Measurements from ENCODE around the gene MYCN. TPM values are rescaled to one million over a fixed set of nuclear protein-coding genes. Genes with fewer than 3 reads are reported as not detected.

Gene MYCN
- total and polyA plus RNA-seq, 2 of the 8 experiments (the other 6 are each of a cell fraction or from before 2014, with no cell fraction given) = 87.8 to 137 TPM

- H2BK5ac ChIP-seq (ENCODE audit: low read depth, low read length) = no peak overlapping the region
- peak overlapping the region; percentile 54; the same call in 1 of the 2 replicates for H3K18ac ChIP-seq (ENCODE audit: extremely low read depth, low read length)
- no peak overlapping the region for H3K9ac ChIP-seq (replicated peaks in 1 of 4; ENCODE audit: extremely low read depth in 1 of 4, low read depth in 3 of 4, low read length in 3 of 4)
- no peaks in the 10 kb centered on the region; a peak in 1 of 7 replicates for H3K27me3 ChIP-seq (replicated peaks in 1 of 4; ENCODE audit: control insufficient read depth in 3 of 4, extremely low read depth in 1 of 4, insufficient read depth in 3 of 4, low read length in 3 of 4)
- no peak overlapping the region for H2AK5ac ChIP-seq (ENCODE audit: low read depth, low read length)
- H4K5ac ChIP-seq (ENCODE audit: insufficient read length, low read depth, low read length) = no peak overlapping the region
- no peaks in the 10 kb centered on the region for H3K36me3 ChIP-seq (ENCODE audit: control insufficient read depth in 2 of 4, insufficient read depth in 4 of 4, low read length in 3 of 4)
- H3K4me2 ChIP-seq (ENCODE audit: insufficient read depth in 1 of 2, low read depth in 2 of 2, low read length in 2 of 2) = peak overlapping the region in 1 of 2 experiments; percentile 1; a peak in 1 of 4 replicates
- POLR2A ChIA-PET (ENCODE audit: partially characterized antibody) = interaction anchor here (1.3 kb wide), 1 partner anchor 48 kb away, joined by 5 read pairs; the partner anchor contains the start of gene MYCN
- TF ChIP-seq MAX (IDR thresholded peaks at IDR 0.05) (peak; percentile 58), KDM5A (IDR thresholded peaks at IDR 0.05; ENCODE audit: low read length) (no peak), KDM1A (IDR thresholded peaks at IDR 0.05; ENCODE audit: borderline replicate concordance, low read length) (peak; percentile 96), E2F6 (IDR thresholded peaks at IDR 0.05) (peak; percentile 18; the same call in 1 of the 2 replicates), CEBPB (IDR thresholded peaks at IDR 0.05; ENCODE audit: low read depth, low read length) (peak; percentile 93), HDAC2 (IDR thresholded peaks at IDR 0.05; ENCODE audit: borderline replicate concordance in 1 of 2, low read depth in 2 of 2, low read length in 2 of 2) (0 out of 4 replicates have a peak, but pooled peaks of 1 of the 2 experiments have one; percentile 73)
- peak overlapping the region; percentile 1; the same call in 1 of the 2 replicates for H2BK20ac ChIP-seq (ENCODE audit: low read length)
- FAIRE-seq (no peak), DNase-seq (ENCODE audit: low read depth in 1 of 2, low spot score in 2 of 2) (no peak)
- no peak overlapping the region for H4K8ac ChIP-seq (ENCODE audit: extremely low read depth, insufficient read depth, low read length)
- H3K23me2 ChIP-seq (ENCODE audit: low read depth, low read length) = no peaks in the 10 kb centered on the region; the same call in 1 of the 2 replicates
- H4K91ac ChIP-seq (replicated peaks; ENCODE audit: insufficient read length, low read length) = peak overlapping the region; percentile 34
- H3K4me3 ChIP-seq (ENCODE audit: extremely low read depth in 1 of 4, insufficient read depth in 2 of 4, low read depth in 3 of 4, low read length in 4 of 4) = no peak overlapping the region
- no peak overlapping the region for H3K27ac ChIP-seq (ENCODE audit: low read depth, low read length)
- H3K79me1 ChIP-seq (ENCODE audit: low read depth, low read length) = no peaks in the 10 kb centered on the region
- H3K79me2 ChIP-seq (ENCODE audit: control insufficient read depth in 1 of 2, insufficient read depth in 2 of 2, low read length in 2 of 2) = no peaks in the 10 kb centered on the region
- no peak overlapping the region for H3K23ac ChIP-seq (ENCODE audit: insufficient read length)
- 69% methylated on average over 15 of the region's 15 CpGs; no CpG with 5 or more reads in 1 of the 2 experiments for WGBS, 2 experiments (ENCODE audit: extremely low coverage in 1 of 2, insufficient coverage in 1 of 2, insufficient read length in 1 of 2, insufficient replicate concordance in 2 of 2, low coverage in 1 of 2, low lambda C conversion rate in 2 of 2, missing lambda C conversion rate in 1 of 2)
- H3K9me3 ChIP-seq (ENCODE audit: insufficient read depth in 2 of 2, low read depth in 1 of 2, low read length in 1 of 2) = no peaks in the 10 kb centered on the region
- CTCF ChIA-PET (ENCODE audit: partially characterized antibody) = interaction anchor here (0.6 to 3.4 kb wide), 5 partner anchors 24 to 254 kb away, joined by 3 to 9 read pairs (median 4); no protein-coding TSS in a partner anchor
- no peak overlapping the region for H3K56ac ChIP-seq (replicated peaks; ENCODE audit: insufficient read length, low read depth, low read length)
- H4K20me1 ChIP-seq (replicated peaks in 1 of 2; ENCODE audit: control insufficient read depth in 1 of 2, insufficient read depth in 2 of 2, low read length in 2 of 2) = no peaks in the 10 kb centered on the region
- peak overlapping the region; percentile 69; the same call in 1 of the 2 replicates for H2AFZ ChIP-seq (ENCODE audit: low read length)
- 0 out of 2 replicates have a peak overlapping the region, but pooled peaks have one; percentile 65 for H2BK15ac ChIP-seq (ENCODE audit: low read length)
- H3K14ac ChIP-seq (ENCODE audit: insufficient read length) = peak overlapping the region; percentile 37
- H3K4ac ChIP-seq (replicated peaks; ENCODE audit: insufficient read length, low read depth, low read length) = peak overlapping the region; percentile 36
- H3K4me1 ChIP-seq (replicated peaks in 1 of 4; ENCODE audit: control insufficient read depth in 3 of 4, insufficient read depth in 4 of 4, low read length in 3 of 4) = peaks cover 7 to 29% (median 27%) of the 10 kb centered on the region in 4 experiments
- peak overlapping the region; percentile 72; the same call in 1 of the 2 replicates for H2BK12ac ChIP-seq (ENCODE audit: low read depth, low read length)
- no peak overlapping the region for H2BK120ac ChIP-seq (replicated peaks; ENCODE audit: low read depth, low read length)
Measured at GRCh38 chr2:15890936-15891905, 49.1 kb upstream of the MYCN start.
